ENCODE results near the gene PCLAF. TPM values are rescaled to one million over a fixed set of nuclear protein-coding genes. Genes with fewer than 3 reads are reported as not detected.

PCLAF gene
- total and polyA plus RNA-seq, 2 of the 13 experiments (the other 11 are each of a cell fraction or from before 2014, with no cell fraction given), result 98.6 to 98.9 TPM

DNA sequence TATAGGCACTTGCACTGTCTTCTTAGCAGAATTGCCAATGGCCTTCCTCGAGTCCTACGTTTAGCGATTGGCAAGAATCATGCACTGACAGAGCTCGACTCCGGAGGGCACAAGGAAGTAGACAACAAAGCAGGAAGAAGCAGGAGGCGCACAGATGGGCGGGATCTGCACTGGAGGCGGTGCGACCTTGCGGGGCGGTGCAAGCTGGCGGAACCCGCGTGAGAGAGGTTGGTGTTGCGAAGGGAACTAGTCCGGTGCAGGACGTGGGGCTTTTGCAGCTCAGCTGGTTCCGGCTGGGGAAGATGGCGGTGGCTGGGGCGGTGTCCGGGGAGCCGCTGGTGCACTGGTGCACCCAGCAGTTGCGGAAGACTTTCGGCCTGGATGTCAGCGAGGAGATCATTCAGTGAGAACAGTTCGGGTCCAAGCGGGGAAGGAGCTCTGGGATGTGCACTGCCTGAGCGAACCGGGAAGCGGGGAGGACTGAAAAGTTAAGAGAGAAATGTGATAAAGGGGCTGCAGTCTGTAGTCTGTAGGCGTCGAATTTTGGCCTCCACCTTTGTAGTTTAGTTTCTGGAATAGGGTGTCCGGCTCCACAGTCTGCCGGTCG, 6.4 kb upstream of the PCLAF start, which contains the start of gene TRIP4 (continued):
- TF ChIP-seq, protein P1, sequence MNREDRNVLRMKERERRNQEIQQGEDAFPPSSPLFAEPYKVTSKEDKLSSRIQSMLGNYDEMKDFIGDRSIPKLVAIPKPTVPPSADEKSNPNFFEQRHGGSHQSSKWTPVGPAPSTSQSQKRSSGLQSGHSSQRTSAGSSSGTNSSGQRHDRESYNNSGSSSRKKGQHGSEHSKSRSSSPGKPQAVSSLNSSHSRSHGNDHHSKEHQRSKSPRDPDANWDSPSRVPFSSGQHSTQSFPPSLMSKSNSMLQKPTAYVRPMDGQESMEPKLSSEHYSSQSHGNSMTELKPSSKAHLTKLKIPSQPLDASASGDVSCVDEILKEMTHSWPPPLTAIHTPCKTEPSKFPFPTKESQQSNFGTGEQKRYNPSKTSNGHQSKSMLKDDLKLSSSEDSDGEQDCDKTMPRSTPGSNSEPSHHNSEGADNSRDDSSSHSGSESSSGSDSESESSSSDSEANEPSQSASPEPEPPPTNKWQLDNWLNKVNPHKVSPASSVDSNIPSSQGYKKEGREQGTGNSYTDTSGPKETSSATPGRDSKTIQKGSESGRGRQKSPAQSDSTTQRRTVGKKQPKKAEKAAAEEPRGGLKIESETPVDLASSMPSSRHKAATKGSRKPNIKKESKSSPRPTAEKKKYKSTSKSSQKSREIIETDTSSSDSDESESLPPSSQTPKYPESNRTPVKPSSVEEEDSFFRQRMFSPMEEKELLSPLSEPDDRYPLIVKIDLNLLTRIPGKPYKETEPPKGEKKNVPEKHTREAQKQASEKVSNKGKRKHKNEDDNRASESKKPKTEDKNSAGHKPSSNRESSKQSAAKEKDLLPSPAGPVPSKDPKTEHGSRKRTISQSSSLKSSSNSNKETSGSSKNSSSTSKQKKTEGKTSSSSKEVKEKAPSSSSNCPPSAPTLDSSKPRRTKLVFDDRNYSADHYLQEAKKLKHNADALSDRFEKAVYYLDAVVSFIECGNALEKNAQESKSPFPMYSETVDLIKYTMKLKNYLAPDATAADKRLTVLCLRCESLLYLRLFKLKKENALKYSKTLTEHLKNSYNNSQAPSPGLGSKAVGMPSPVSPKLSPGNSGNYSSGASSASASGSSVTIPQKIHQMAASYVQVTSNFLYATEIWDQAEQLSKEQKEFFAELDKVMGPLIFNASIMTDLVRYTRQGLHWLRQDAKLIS (CRISPR knock-in tag; IDR thresholded peaks at IDR 0.05), result no peak; the same call in 1 of the 2 replicates
- TF ChIP-seq, protein P2, sequence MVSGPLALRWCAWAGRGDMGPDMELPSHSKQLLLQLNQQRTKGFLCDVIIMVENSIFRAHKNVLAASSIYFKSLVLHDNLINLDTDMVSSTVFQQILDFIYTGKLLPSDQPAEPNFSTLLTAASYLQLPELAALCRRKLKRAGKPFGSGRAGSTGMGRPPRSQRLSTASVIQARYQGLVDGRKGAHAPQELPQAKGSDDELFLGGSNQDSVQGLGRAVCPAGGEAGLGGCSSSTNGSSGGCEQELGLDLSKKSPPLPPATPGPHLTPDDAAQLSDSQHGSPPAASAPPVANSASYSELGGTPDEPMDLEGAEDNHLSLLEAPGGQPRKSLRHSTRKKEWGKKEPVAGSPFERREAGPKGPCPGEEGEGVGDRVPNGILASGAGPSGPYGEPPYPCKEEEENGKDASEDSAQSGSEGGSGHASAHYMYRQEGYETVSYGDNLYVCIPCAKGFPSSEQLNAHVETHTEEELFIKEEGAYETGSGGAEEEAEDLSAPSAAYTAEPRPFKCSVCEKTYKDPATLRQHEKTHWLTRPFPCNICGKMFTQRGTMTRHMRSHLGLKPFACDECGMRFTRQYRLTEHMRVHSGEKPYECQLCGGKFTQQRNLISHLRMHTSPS (CRISPR knock-in tag; IDR thresholded peaks at IDR 0.05; ENCODE audit: low read depth), result peak; percentile 47; the same call in 1 of the 2 replicates
- TF ChIP-seq ZFP37 (CRISPR knock-in tag; IDR thresholded peaks at IDR 0.05; ENCODE audit: borderline replicate concordance) (peak; percentile 94; the same call in 1 of the 2 replicates), ZFP41 (CRISPR knock-in tag; IDR thresholded peaks at IDR 0.05; ENCODE audit: borderline replicate concordance) (peak; percentile 88; the same call in 1 of the 2 replicates), ZSCAN9 (CRISPR knock-in tag; IDR thresholded peaks at IDR 0.05; ENCODE audit: borderline replicate concordance) (peak; percentile 83), XRCC5 (optimal IDR thresholded peaks at IDR 0.05; ENCODE audit: low read length) (peak; percentile 100), AKAP8 (CRISPR knock-in tag; IDR thresholded peaks at IDR 0.05) (peak; percentile 83), ATF7 (IDR thresholded peaks at IDR 0.05) (no peak), ATF7 (CRISPR knock-in tag; IDR thresholded peaks at IDR 0.05) (peak; percentile 80; the same call in 1 of the 2 replicates)
- TF ChIP-seq, protein P3, sequence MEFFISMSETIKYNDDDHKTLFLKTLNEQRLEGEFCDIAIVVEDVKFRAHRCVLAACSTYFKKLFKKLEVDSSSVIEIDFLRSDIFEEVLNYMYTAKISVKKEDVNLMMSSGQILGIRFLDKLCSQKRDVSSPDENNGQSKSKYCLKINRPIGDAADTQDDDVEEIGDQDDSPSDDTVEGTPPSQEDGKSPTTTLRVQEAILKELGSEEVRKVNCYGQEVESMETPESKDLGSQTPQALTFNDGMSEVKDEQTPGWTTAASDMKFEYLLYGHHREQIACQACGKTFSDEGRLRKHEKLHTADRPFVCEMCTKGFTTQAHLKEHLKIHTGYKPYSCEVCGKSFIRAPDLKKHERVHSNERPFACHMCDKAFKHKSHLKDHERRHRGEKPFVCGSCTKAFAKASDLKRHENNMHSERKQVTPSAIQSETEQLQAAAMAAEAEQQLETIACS (CRISPR knock-in tag; IDR thresholded peaks at IDR 0.05), result peak; percentile 62
- TF ChIP-seq, protein P4, sequence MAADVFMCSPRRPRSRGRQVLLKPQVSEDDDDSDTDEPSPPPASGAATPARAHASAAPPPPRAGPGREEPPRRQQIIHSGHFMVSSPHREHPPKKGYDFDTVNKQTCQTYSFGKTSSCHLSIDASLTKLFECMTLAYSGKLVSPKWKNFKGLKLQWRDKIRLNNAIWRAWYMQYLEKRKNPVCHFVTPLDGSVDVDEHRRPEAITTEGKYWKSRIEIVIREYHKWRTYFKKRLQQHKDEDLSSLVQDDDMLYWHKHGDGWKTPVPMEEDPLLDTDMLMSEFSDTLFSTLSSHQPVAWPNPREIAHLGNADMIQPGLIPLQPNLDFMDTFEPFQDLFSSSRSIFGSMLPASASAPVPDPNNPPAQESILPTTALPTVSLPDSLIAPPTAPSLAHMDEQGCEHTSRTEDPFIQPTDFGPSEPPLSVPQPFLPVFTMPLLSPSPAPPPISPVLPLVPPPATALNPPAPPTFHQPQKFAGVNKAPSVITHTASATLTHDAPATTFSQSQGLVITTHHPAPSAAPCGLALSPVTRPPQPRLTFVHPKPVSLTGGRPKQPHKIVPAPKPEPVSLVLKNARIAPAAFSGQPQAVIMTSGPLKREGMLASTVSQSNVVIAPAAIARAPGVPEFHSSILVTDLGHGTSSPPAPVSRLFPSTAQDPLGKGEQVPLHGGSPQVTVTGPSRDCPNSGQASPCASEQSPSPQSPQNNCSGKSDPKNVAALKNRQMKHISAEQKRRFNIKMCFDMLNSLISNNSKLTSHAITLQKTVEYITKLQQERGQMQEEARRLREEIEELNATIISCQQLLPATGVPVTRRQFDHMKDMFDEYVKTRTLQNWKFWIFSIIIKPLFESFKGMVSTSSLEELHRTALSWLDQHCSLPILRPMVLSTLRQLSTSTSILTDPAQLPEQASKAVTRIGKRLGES (CRISPR knock-in tag; IDR thresholded peaks at IDR 0.05; ENCODE audit: borderline replicate concordance), result 0 out of 2 replicates have a peak, but pooled peaks have one; percentile 64
- TF ChIP-seq, protein P5, sequence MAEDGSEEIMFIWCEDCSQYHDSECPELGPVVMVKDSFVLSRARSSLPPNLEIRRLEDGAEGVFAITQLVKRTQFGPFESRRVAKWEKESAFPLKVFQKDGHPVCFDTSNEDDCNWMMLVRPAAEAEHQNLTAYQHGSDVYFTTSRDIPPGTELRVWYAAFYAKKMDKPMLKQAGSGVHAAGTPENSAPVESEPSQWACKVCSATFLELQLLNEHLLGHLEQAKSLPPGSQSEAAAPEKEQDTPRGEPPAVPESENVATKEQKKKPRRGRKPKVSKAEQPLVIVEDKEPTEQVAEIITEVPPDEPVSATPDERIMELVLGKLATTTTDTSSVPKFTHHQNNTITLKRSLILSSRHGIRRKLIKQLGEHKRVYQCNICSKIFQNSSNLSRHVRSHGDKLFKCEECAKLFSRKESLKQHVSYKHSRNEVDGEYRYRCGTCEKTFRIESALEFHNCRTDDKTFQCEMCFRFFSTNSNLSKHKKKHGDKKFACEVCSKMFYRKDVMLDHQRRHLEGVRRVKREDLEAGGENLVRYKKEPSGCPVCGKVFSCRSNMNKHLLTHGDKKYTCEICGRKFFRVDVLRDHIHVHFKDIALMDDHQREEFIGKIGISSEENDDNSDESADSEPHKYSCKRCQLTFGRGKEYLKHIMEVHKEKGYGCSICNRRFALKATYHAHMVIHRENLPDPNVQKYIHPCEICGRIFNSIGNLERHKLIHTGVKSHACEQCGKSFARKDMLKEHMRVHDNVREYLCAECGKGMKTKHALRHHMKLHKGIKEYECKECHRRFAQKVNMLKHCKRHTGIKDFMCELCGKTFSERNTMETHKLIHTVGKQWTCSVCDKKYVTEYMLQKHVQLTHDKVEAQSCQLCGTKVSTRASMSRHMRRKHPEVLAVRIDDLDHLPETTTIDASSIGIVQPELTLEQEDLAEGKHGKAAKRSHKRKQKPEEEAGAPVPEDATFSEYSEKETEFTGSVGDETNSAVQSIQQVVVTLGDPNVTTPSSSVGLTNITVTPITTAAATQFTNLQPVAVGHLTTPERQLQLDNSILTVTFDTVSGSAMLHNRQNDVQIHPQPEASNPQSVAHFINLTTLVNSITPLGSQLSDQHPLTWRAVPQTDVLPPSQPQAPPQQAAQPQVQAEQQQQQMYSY (CRISPR knock-in tag; IDR thresholded peaks at IDR 0.05), result peak; percentile 77

Data from HepG2 (cell line).